ENCODE measurements around the gene CCR6.

- TF ChIP-seq CTCF (IDR thresholded peaks at IDR 0.05) (no peak), POLR2A (IDR thresholded peaks at IDR 0.05) (no peak)
Observed at GRCh38 chr6:167122827-167123657, at the start of gene CCR6.
